EL (cell line): Measurements from ENCODE around the gene RBM4B.

Experiments
- DNase-seq: peaks from one replicate; pipeline ENCODE4 v3.0.0-alpha.2; 2016

RBM4B gene

GRCh38 chr11:66706989-66707388 lies 29.3 kb upstream of the RBM4B start:
- no peak for DNase-seq

- no peak for DNase-seq
Observed at GRCh38 chr11:66705587-66706335, 28.1 kb upstream of the RBM4B start.

GRCh38 chr11:66704659-66705360 lies 27.1 kb upstream of the RBM4B start:
- DNase-seq, result no peak

- no peak for DNase-seq
Observed at GRCh38 chr11:66701432-66702240, 23.9 kb upstream of the RBM4B start.

GRCh38 chr11:66700742-66701141 lies 23.1 kb upstream of the RBM4B start:
- no peak for DNase-seq

GRCh38 chr11:66700337-66700736 lies 22.6 kb upstream of the RBM4B start:
- DNase-seq, result no peak

GRCh38 chr11:66698491-66698890 lies 20.8 kb upstream of the RBM4B start:
- DNase-seq, result no peak

- no peak for DNase-seq
Observed at GRCh38 chr11:66697988-66698387, 20.3 kb upstream of the RBM4B start.

GRCh38 chr11:66696146-66696545 lies 18.5 kb upstream of the RBM4B start:
- no peak for DNase-seq

GRCh38 chr11:66694732-66695207 lies 17.1 kb upstream of the RBM4B start:
- peak; percentile 97 for DNase-seq

GRCh38 chr11:66694056-66694410 lies 16.3 kb upstream of the RBM4B start:
- no peak for DNase-seq

GRCh38 chr11:66693356-66694055 lies 15.8 kb upstream of the RBM4B start:
- DNase-seq, result no peak

GRCh38 chr11:66692871-66693331 lies 15.2 kb upstream of the RBM4B start:
- DNase-seq, result no peak

GRCh38 chr11:66692446-66692845 lies 14.8 kb upstream of the RBM4B start:
- DNase-seq, result no peak

- DNase-seq, result no peak
Observed at GRCh38 chr11:66691311-66691980, 13.8 kb upstream of the RBM4B start.

GRCh38 chr11:66689661-66690590 lies 12.2 kb upstream of the RBM4B start:
- no peak for DNase-seq

- no peak for DNase-seq
Observed at GRCh38 chr11:66688561-66689534, 11.2 kb upstream of the RBM4B start.

GRCh38 chr11:66687831-66688281 lies 10.2 kb upstream of the RBM4B start:
- no peak for DNase-seq
